K562 (cell line): Measurements from ENCODE around the gene AMN1. TPM values are rescaled to one million over a fixed set of nuclear protein-coding genes. Genes with fewer than 3 reads are reported as not detected.
A peak's percentile ranks its signal among the peaks of the same experiment; 100 is the strongest.

Experiments
- AFF1 ChIP-seq, 2 experiments: fragments of 450-650 bp; IDR thresholded peaks; 2 replicates each; pipeline ENCODE4 v1.6.1; 2018; ENCODE audit warnings: mild to moderate bottlenecking in 2 of 2, low read depth in 1 of 2; ENCODE audit not compliant: partially characterized antibody in 2 of 2
- EWSR1 ChIP-seq: fragments of 450-650 bp; IDR thresholded peaks from 2 replicates; pipeline ENCODE4 v1.6.1; 2018; ENCODE audit warnings: borderline replicate concordance, mild to moderate bottlenecking, low read depth, moderate library complexity; ENCODE audit not compliant: partially characterized antibody
- NFATC3 ChIP-seq: fragments of 450-650 bp; IDR thresholded peaks from 2 replicates; pipeline ENCODE4 v1.6.1; 2017; ENCODE audit warnings: mild to moderate bottlenecking
- SAP30 ChIP-seq: fragments of 200-600 bp; sonication (generic); IDR thresholded peaks from 2 replicates; pipeline ENCODE4 v1.6.1; 2012; ENCODE audit warnings: borderline replicate concordance, low read depth, mild to moderate bottlenecking, moderate library complexity, low read length, control low read depth, inconsistent platforms; ENCODE audit not compliant: insufficient read depth, poor library complexity, severe bottlenecking
- SREBF1 ChIP-seq: fragments of 150-350 bp; IDR thresholded peaks from 2 replicates; pipeline ENCODE4 v1.6.1; 2014; ENCODE audit warnings: antibody characterized with exemption, low read depth, low read length, borderline replicate concordance
- TEAD2 ChIP-seq: fragments of 450-650 bp; IDR thresholded peaks from 2 replicates; pipeline ENCODE4 v1.6.1; 2016; ENCODE audit warnings: missing genetic modification characterization, control low read depth, missing compliant biosample characterization
- TFAM ChIP-seq: fragments of 250-450 bp; sonication (Bioruptor Pico); conservative IDR thresholded peaks from 2 replicates; pipeline ENCODE4 v1.5.0; 2021; ENCODE audit warnings: mild to moderate bottlenecking, moderate library complexity
- ZNF174 ChIP-seq: fragments of 250-450 bp; sonication (Bioruptor Pico); IDR thresholded peaks from 2 replicates; pipeline ENCODE4 v1.4.0; 2020; ENCODE audit warnings: mild to moderate bottlenecking
- ZNF384 ChIP-seq: IDR thresholded peaks from 2 replicates; pipeline ENCODE4 v1.6.1; 2012; ENCODE audit warnings: low read depth, low read length, improper control_type of control experiment
- polyA plus RNA-seq, 8 experiments: library from polyadenylated mRNA; depleted of rRNA in 4 of 8; stranded (reverse) in 5 of 8; unstranded in 3 of 8; fragments of >200 nt; fragmentation: Nextera tagmentation in 2 of 8; fragmentation: Illumina TruSeq in 1 of 8; extraction: Ambion mirVana in 2 of 8; extraction: Trizol in 1 of 8; gene quantifications; 2 replicates each; pipeline versions ENCODE4 v1.2.1 to v1.2.3, GENCODE V29; 2011 to 2014; ENCODE audit warnings: inconsistent platforms in 1 of 8, missing spikeins in 1 of 8
- total RNA-seq, 7 experiments: library from RNA; depleted of rRNA in 6 of 7; stranded (reverse); fragments of >200 nt in 6 of 7; fragmentation: Illumina TruSeq in 2 of 7; extraction: Trizol in 2 of 7; gene quantifications; 2 replicates each; pipeline versions ENCODE4 v1.2.1 to v1.2.3, GENCODE V29; 2011 to 2021; ENCODE audit warnings: low replicate concordance in 1 of 7
- TF ChIP-seq, protein P1 (sequence below): fragments of 250-450 bp; sonication (Bioruptor Pico); IDR thresholded peaks from 2 replicates; pipeline ENCODE4 v1.4.0; 2020
- TF ChIP-seq, protein P2 (sequence below): fragments of 450-650 bp; IDR thresholded peaks from 2 replicates; pipeline ENCODE4 v1.6.1; 2017; ENCODE audit warnings: antibody characterized with exemption, mild to moderate bottlenecking
- TF ChIP-seq, protein P3 (sequence below): fragments of 250-450 bp; sonication (Bioruptor Pico); IDR thresholded peaks from 2 replicates; pipeline ENCODE4 v1.6.1; 2021; ENCODE audit warnings: mild to moderate bottlenecking

AMN1 gene
- total and polyA plus RNA-seq, 9 of the 15 experiments (the other 6 are each of a cell fraction or from before 2014, with no cell fraction given): 5.2 to 27.6 (median 13.0) TPM

DNA sequence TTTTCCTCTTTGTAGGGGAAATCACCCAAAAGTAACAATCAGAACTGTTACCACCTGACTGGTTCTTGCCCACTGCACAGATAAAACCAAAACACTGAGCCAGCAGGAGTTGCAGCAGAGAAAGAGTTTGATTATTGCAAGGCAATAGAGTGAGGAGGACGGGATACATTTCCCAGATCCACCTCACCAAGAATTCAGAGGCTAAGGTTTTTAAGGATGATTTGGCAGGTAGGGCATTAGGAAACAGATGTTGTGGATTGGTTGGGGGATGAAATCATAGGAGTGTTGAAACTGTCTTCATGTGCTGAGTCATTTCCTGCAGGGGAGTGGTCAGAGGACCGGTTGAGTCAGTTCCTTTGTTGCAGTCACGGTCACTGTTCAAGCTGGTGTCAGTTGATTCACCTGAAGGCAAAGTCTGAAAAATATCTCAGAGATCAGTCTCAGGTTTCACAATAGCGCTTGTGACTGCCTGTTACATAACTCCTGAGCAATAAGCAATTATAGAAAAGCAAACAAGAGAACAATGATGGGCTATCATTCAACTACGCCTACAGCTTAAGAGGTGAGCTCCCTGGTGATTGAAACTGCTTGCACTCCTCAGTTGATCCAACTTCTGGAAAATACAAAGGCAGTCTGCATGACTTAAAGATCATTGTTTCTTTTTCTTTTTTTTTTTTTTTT lies 20.3 kb upstream of the AMN1 start (continued):
- TF ChIP-seq, protein P1, sequence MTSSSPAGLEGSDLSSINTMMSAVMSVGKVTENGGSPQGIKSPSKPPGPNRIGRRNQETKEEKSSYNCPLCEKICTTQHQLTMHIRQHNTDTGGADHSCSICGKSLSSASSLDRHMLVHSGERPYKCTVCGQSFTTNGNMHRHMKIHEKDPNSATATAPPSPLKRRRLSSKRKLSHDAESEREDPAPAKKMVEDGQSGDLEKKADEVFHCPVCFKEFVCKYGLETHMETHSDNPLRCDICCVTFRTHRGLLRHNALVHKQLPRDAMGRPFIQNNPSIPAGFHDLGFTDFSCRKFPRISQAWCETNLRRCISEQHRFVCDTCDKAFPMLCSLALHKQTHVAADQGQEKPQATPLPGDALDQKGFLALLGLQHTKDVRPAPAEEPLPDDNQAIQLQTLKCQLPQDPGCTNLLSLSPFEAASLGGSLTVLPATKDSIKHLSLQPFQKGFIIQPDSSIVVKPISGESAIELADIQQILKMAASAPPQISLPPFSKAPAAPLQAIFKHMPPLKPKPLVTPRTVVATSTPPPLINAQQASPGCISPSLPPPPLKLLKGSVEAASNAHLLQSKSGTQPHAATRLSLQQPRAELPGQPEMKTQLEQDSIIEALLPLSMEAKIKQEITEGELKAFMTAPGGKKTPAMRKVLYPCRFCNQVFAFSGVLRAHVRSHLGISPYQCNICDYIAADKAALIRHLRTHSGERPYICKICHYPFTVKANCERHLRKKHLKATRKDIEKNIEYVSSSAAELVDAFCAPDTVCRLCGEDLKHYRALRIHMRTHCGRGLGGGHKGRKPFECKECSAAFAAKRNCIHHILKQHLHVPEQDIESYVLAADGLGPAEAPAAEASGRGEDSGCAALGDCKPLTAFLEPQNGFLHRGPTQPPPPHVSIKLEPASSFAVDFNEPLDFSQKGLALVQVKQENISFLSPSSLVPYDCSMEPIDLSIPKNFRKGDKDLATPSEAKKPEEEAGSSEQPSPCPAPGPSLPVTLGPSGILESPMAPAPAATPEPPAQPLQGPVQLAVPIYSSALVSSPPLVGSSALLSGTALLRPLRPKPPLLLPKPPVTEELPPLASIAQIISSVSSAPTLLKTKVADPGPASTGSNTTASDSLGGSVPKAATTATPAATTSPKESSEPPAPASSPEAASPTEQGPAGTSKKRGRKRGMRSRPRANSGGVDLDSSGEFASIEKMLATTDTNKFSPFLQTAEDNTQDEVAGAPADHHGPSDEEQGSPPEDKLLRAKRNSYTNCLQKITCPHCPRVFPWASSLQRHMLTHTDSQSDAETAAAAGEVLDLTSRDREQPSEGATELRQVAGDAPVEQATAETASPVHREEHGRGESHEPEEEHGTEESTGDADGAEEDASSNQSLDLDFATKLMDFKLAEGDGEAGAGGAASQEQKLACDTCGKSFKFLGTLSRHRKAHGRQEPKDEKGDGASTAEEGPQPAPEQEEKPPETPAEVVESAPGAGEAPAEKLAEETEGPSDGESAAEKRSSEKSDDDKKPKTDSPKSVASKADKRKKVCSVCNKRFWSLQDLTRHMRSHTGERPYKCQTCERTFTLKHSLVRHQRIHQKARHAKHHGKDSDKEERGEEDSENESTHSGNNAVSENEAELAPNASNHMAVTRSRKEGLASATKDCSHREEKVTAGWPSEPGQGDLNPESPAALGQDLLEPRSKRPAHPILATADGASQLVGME (CRISPR knock-in tag): no peak
- no peak for TF ChIP-seq EWSR1
- TF ChIP-seq TFAM (CRISPR knock-in tag): no peak
- TF ChIP-seq ZNF174 (CRISPR knock-in tag): no peak
- TF ChIP-seq, protein P2, sequence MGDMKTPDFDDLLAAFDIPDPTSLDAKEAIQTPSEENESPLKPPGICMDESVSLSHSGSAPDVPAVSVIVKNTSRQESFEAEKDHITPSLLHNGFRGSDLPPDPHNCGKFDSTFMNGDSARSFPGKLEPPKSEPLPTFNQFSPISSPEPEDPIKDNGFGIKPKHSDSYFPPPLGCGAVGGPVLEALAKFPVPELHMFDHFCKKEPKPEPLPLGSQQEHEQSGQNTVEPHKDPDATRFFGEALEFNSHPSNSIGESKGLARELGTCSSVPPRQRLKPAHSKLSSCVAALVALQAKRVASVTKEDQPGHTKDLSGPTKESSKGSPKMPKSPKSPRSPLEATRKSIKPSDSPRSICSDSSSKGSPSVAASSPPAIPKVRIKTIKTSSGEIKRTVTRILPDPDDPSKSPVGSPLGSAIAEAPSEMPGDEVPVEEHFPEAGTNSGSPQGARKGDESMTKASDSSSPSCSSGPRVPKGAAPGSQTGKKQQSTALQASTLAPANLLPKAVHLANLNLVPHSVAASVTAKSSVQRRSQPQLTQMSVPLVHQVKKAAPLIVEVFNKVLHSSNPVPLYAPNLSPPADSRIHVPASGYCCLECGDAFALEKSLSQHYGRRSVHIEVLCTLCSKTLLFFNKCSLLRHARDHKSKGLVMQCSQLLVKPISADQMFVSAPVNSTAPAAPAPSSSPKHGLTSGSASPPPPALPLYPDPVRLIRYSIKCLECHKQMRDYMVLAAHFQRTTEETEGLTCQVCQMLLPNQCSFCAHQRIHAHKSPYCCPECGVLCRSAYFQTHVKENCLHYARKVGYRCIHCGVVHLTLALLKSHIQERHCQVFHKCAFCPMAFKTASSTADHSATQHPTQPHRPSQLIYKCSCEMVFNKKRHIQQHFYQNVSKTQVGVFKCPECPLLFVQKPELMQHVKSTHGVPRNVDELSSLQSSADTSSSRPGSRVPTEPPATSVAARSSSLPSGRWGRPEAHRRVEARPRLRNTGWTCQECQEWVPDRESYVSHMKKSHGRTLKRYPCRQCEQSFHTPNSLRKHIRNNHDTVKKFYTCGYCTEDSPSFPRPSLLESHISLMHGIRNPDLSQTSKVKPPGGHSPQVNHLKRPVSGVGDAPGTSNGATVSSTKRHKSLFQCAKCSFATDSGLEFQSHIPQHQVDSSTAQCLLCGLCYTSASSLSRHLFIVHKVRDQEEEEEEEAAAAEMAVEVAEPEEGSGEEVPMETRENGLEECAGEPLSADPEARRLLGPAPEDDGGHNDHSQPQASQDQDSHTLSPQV: peak; percentile 91
- TF ChIP-seq NFATC3: no peak
- TF ChIP-seq AFF1 (IDR thresholded peaks at IDR 0.05; ENCODE audit: low read depth in 1 of 2, partially characterized antibody in 2 of 2): peak; percentile 80 to 97
- TF ChIP-seq SREBF1: no peak
- TF ChIP-seq ZNF384: no peak
- TF ChIP-seq, protein P3, sequence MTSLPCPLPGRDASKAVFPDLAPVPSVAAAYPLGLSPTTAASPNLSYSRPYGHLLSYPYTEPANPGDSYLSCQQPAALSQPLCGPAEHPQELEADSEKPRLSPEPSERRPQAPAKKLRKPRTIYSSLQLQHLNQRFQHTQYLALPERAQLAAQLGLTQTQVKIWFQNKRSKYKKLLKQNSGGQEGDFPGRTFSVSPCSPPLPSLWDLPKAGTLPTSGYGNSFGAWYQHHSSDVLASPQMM (CRISPR knock-in tag): no peak
- no peak for TF ChIP-seq SAP30
- TF ChIP-seq TEAD2: no peak
